GM18951 (cell line): Measurements from ENCODE around the gene ESYT2.

ENCODE experiments used
- POLR2A ChIP-seq: IDR thresholded peaks from 4 replicates; pipeline ENCODE4 v1.6.1; 2011; ENCODE audit warnings: mild to moderate bottlenecking; ENCODE audit not compliant: insufficient read length, insufficient read depth; ENCODE audit errors: extremely low read depth
- in situ Hi-C: fragments of 300-500 bp; cut with MboI; formaldehyde crosslinking; loops from one replicate; pipeline ENCODE4 v1.12.0; 2022; ENCODE audit warnings: low sequenced_read_pairs, mixed read lengths, inconsistent platforms; ENCODE audit not compliant: unreplicated experiment

Gene ESYT2

GRCh38 chr7:158732494-158733219 is 96.7 kb downstream of the ESYT2 start:
- in situ Hi-C loops, result no loop called here

GRCh38 chr7:158731761-158732160 is 97.5 kb downstream of the ESYT2 start:
- TF ChIP-seq POLR2A, result no peak
- in situ Hi-C loops, result no loop called here

More at GRCh38 chr7:158732494-158733219, 96.7 kb downstream of the ESYT2 start:
- TF ChIP-seq POLR2A, result no peak

GRCh38 chr7:158730383-158731346 is 98.6 kb downstream of the ESYT2 start:
- in situ Hi-C loops, result no loop called here
- TF ChIP-seq POLR2A, result no peak

- in situ Hi-C loops, result no loop called here
Measured at GRCh38 chr7:158729646-158730382, 99.5 kb downstream of the ESYT2 start.

GRCh38 chr7:158728911-158729645 is 100.2 kb downstream of the ESYT2 start:
- no peak for TF ChIP-seq POLR2A
- in situ Hi-C loops, result no loop called here

More at GRCh38 chr7:158729646-158730382, 99.5 kb downstream of the ESYT2 start:
- no peak for TF ChIP-seq POLR2A

GRCh38 chr7:158727690-158728089 is 101.6 kb downstream of the ESYT2 start:
- in situ Hi-C loops, result no loop called here
- no peak for TF ChIP-seq POLR2A

GRCh38 chr7:158726277-158726807 is 103.0 kb downstream of the ESYT2 start:
- in situ Hi-C loops, result no loop called here
- no peak for TF ChIP-seq POLR2A

- TF ChIP-seq POLR2A, result no peak
- in situ Hi-C loops, result no loop called here
Measured at GRCh38 chr7:158725506-158725800, 103.9 kb downstream of the ESYT2 start.

GRCh38 chr7:158724658-158725505 is 104.4 kb downstream of the ESYT2 start:
- no peak for TF ChIP-seq POLR2A
- in situ Hi-C loops, result no loop called here

GRCh38 chr7:158723714-158724385 is 105.5 kb downstream of the ESYT2 start:
- TF ChIP-seq POLR2A, result no peak
- in situ Hi-C loops, result no loop called here

GRCh38 chr7:158723266-158723665 is 106.0 kb downstream of the ESYT2 start:
- in situ Hi-C loops, result no loop called here
- no peak for TF ChIP-seq POLR2A
